Activated effector memory CD4-positive, alpha-beta T cell treated with Interleukin-2 at 50 U/mL for 16 hours (primary cell): Measurements from ENCODE around the gene LRRC8C.

Experiments
- DNase-seq: peaks from one replicate; pipeline ENCODE4 v3.0.0-alpha.2; 2020

LRRC8C gene

GRCh38 chr1:89708751-89709375, 75.9 kb downstream of the LRRC8C start:
- no peak for DNase-seq

GRCh38 chr1:89710498-89711139, 77.7 kb downstream of the LRRC8C start:
- DNase-seq = no peak

- no peak for DNase-seq
These were observed 78.3 kb downstream of the LRRC8C start for GRCh38 chr1:89711140-89711778.

GRCh38 chr1:89712420-89712819, 79.5 kb downstream of the LRRC8C start:
- no peak for DNase-seq

GRCh38 chr1:89715677-89716076, 82.8 kb downstream of the LRRC8C start:
- DNase-seq = no peak

- no peak for DNase-seq
These were observed 86.8 kb downstream of the LRRC8C start for GRCh38 chr1:89719502-89720306.

- no peak for DNase-seq
These were observed 87.9 kb downstream of the LRRC8C start for GRCh38 chr1:89720839-89721238.

- DNase-seq = no peak
These were observed 88.4 kb downstream of the LRRC8C start for GRCh38 chr1:89721351-89721750.

GRCh38 chr1:89723144-89723543, 90.2 kb downstream of the LRRC8C start:
- no peak for DNase-seq

- DNase-seq = no peak
These were observed 90.9 kb downstream of the LRRC8C start for GRCh38 chr1:89723863-89724262.

- no peak for DNase-seq
These were observed 91.6 kb downstream of the LRRC8C start for GRCh38 chr1:89724369-89725010.

- no peak for DNase-seq
These were observed 92.1 kb downstream of the LRRC8C start for GRCh38 chr1:89725011-89725370.

- DNase-seq = no peak
These were observed 92.7 kb downstream of the LRRC8C start for GRCh38 chr1:89725631-89726030.

- DNase-seq = no peak
These were observed 94.8 kb downstream of the LRRC8C start for GRCh38 chr1:89727517-89728312.

GRCh38 chr1:89728381-89728780, 95.5 kb downstream of the LRRC8C start:
- DNase-seq = no peak

- no peak for DNase-seq
These were observed 99.3 kb downstream of the LRRC8C start for GRCh38 chr1:89732206-89732605.

- no peak for DNase-seq
These were observed 99.8 kb downstream of the LRRC8C start for GRCh38 chr1:89732643-89733222.

GRCh38 chr1:89733748-89734147, 100.8 kb downstream of the LRRC8C start:
- no peak for DNase-seq

- DNase-seq = no peak
These were observed 101.5 kb downstream of the LRRC8C start for GRCh38 chr1:89734442-89734841.

GRCh38 chr1:89735479-89735878, 102.6 kb downstream of the LRRC8C start:
- no peak for DNase-seq

- no peak for DNase-seq
These were observed 104.2 kb downstream of the LRRC8C start for GRCh38 chr1:89736937-89737733.
